H1 (cell line): ENCODE measurements around the gene GRID1. TPM values are rescaled to one million over a fixed set of nuclear protein-coding genes. Genes with fewer than 3 reads are reported as not detected.

Source experiments
- CTCF ChIA-PET: fragments of 300-600 bp; sonication (Branson Sonifier 250); formaldehyde crosslinking; loops from one replicate; lab custom pipeline; 2021; ENCODE audit not compliant: partially characterized antibody; lab: Charles Lee
- POLR2A ChIA-PET: fragments of 300-600 bp; sonication (Branson Sonifier 250); formaldehyde crosslinking; loops from one replicate; lab custom pipeline; 2021; ENCODE audit warnings: inconsistent platforms; ENCODE audit not compliant: partially characterized antibody; lab: Charles Lee
- DNase-seq, 2 experiments: peaks; one replicate each; pipeline versions ENCODE4 v3.0.0 to v3.0.0-alpha.2; 2010 to 2022; ENCODE audit warnings: low spot score in 2 of 2, low read depth in 1 of 2, mixed read lengths in 1 of 2
- FAIRE-seq: peaks from 2 replicates; lab custom pipeline; 2011; peaks lifted over from hg19 to GRCh38; lab: Jason Lieb, UNC
- H2AFZ ChIP-seq: 2 replicates; pipeline ENCODE4 v1.8.1; 2012; ENCODE audit warnings: low read length, inconsistent platforms
- H2AK5ac ChIP-seq: 2 replicates; pipeline ENCODE4 v1.6.1; 2013; ENCODE audit warnings: low read depth, low read length
- H2BK120ac ChIP-seq: replicated peaks from 2 replicates; pipeline ENCODE3; 2013; ENCODE audit warnings: low read depth, low read length, inconsistent platforms
- H2BK12ac ChIP-seq: 2 replicates; pipeline ENCODE4 v1.6.1; 2013; ENCODE audit warnings: low read depth, low read length
- H2BK15ac ChIP-seq: 2 replicates; pipeline ENCODE4 v1.6.1; 2013; ENCODE audit warnings: low read length
- H2BK20ac ChIP-seq: 2 replicates; pipeline ENCODE4 v1.6.1; 2013; ENCODE audit warnings: low read length
- H2BK5ac ChIP-seq: 2 replicates; pipeline ENCODE4 v1.6.1; 2013; ENCODE audit warnings: low read depth, low read length
- H3K14ac ChIP-seq: 2 replicates; pipeline ENCODE4 v1.6.1; 2013; ENCODE audit warnings: inconsistent platforms; ENCODE audit not compliant: insufficient read length
- H3K18ac ChIP-seq: 2 replicates; pipeline ENCODE4 v1.6.1; 2013; ENCODE audit warnings: low read length; ENCODE audit errors: extremely low read depth
- H3K23ac ChIP-seq: 2 replicates; pipeline ENCODE4 v1.6.1; 2013; ENCODE audit warnings: inconsistent platforms; ENCODE audit not compliant: insufficient read length
- H3K23me2 ChIP-seq: 2 replicates; pipeline ENCODE4 v1.6.1; 2013; ENCODE audit warnings: low read depth, low read length
- H3K27ac ChIP-seq: 2 replicates; pipeline ENCODE4 v1.6.1; 2011; ENCODE audit warnings: low read depth, low read length, inconsistent platforms
- H3K27me3 ChIP-seq, 4 experiments: replicated peaks in 1 of 4; 1 replicate in 1 of 4; 2 replicates in 3 of 4; pipeline versions ENCODE4 v1.6.1 to v1.8.1; 2011 to 2013; ENCODE audit warnings: low read length in 3 of 4, mild to moderate bottlenecking in 3 of 4, inconsistent platforms in 2 of 4, mixed read lengths in 2 of 4, moderate library complexity in 1 of 4; ENCODE audit not compliant: control insufficient read depth in 3 of 4, insufficient read depth in 3 of 4; ENCODE audit errors: extremely low read depth in 1 of 4
- H3K36me3 ChIP-seq, 4 experiments: 2 replicates each; pipeline versions ENCODE4 v1.6.1 to v1.8.1; 2011 to 2013; ENCODE audit warnings: mild to moderate bottlenecking in 4 of 4, low read length in 3 of 4, moderate library complexity in 2 of 4, control low read depth in 1 of 4, inconsistent platforms in 1 of 4; ENCODE audit not compliant: insufficient read depth in 4 of 4, control insufficient read depth in 2 of 4
- H3K4ac ChIP-seq: replicated peaks from 2 replicates; pipeline ENCODE3; 2013; ENCODE audit warnings: low read length, low read depth, mixed read lengths, inconsistent platforms; ENCODE audit not compliant: insufficient read length
- H3K4me1 ChIP-seq, 4 experiments: replicated peaks in 1 of 4; 1 replicate in 1 of 4; 2 replicates in 3 of 4; pipeline versions ENCODE4 v1.6.1 to v1.8.1; 2011 to 2013; ENCODE audit warnings: low read length in 3 of 4, inconsistent platforms in 2 of 4, mixed read lengths in 1 of 4; ENCODE audit not compliant: insufficient read depth in 4 of 4, control insufficient read depth in 3 of 4
- H3K4me2 ChIP-seq, 2 experiments: 2 replicates each; pipeline versions ENCODE4 v1.6.1 to v1.8.1; 2011 to 2013; ENCODE audit warnings: low read depth in 2 of 2, low read length in 2 of 2, control low read depth in 1 of 2, inconsistent platforms in 1 of 2, mild to moderate bottlenecking in 1 of 2; ENCODE audit not compliant: insufficient read depth in 1 of 2
- H3K4me3 ChIP-seq, 4 experiments: fragments of 200-600, 300-600 bp in 1 of 4; sonication (generic), shearing (Covaris generic), sonication (Bioruptor Twin) in 1 of 4; 2 replicates each; pipeline versions ENCODE4 v1.5.1 to v1.8.1; 2011 to 2016; ENCODE audit warnings: low read length in 4 of 4, low read depth in 3 of 4, control low read depth in 2 of 4, inconsistent platforms in 2 of 4, mild to moderate bottlenecking in 2 of 4, mixed read lengths in 1 of 4, moderate library complexity in 1 of 4; ENCODE audit not compliant: insufficient read depth in 2 of 4; ENCODE audit errors: extremely low read depth in 1 of 4
- H3K56ac ChIP-seq: replicated peaks from 2 replicates; pipeline ENCODE3; 2013; ENCODE audit warnings: low read depth, mild to moderate bottlenecking, mixed read lengths, low read length, inconsistent platforms; ENCODE audit not compliant: insufficient read length
- H3K79me1 ChIP-seq: 2 replicates; pipeline ENCODE4 v1.6.1; 2013; ENCODE audit warnings: low read depth, low read length, control low read depth
- H3K79me2 ChIP-seq, 2 experiments: 2 replicates each; pipeline versions ENCODE4 v1.6.1 to v1.8.1; 2012 to 2013; ENCODE audit warnings: low read length in 2 of 2, mild to moderate bottlenecking in 2 of 2, inconsistent platforms in 1 of 2; ENCODE audit not compliant: insufficient read depth in 2 of 2, control insufficient read depth in 1 of 2
- H3K9ac ChIP-seq, 4 experiments: replicated peaks in 1 of 4; 1 replicate in 1 of 4; 2 replicates in 3 of 4; pipeline versions ENCODE4 v1.6.1 to v1.8.1; 2011 to 2013; ENCODE audit warnings: low read depth in 3 of 4, low read length in 3 of 4, control low read depth in 2 of 4, mild to moderate bottlenecking in 2 of 4, moderate library complexity in 2 of 4, inconsistent platforms in 1 of 4; ENCODE audit errors: extremely low read depth in 1 of 4
- H3K9me3 ChIP-seq, 2 experiments: 2 replicates each; pipeline versions ENCODE4 v1.6.1 to v1.8.1; 2012 to 2013; ENCODE audit warnings: mild to moderate bottlenecking in 2 of 2, moderate library complexity in 2 of 2, control low read depth in 1 of 2, inconsistent platforms in 1 of 2, low read depth in 1 of 2, low read length in 1 of 2, mixed read lengths in 1 of 2; ENCODE audit not compliant: insufficient read depth in 2 of 2
- H4K20me1 ChIP-seq, 2 experiments: replicated peaks in 1 of 2; 2 replicates each; pipeline versions ENCODE3 to v1.8.1; 2011 to 2013; ENCODE audit warnings: inconsistent platforms in 2 of 2, low read length in 2 of 2, mild to moderate bottlenecking in 1 of 2; ENCODE audit not compliant: insufficient read depth in 2 of 2, control insufficient read depth in 1 of 2
- H4K5ac ChIP-seq: 2 replicates; pipeline ENCODE4 v1.6.1; 2013; ENCODE audit warnings: low read length, low read depth, mixed read lengths, inconsistent platforms; ENCODE audit not compliant: insufficient read length
- H4K8ac ChIP-seq: 2 replicates; pipeline ENCODE4 v1.8.0; 2013; ENCODE audit warnings: mild to moderate bottlenecking, moderate library complexity, low read length, inconsistent platforms; ENCODE audit not compliant: insufficient read depth; ENCODE audit errors: extremely low read depth
- H4K91ac ChIP-seq: replicated peaks from 2 replicates; pipeline ENCODE3; 2013; ENCODE audit warnings: low read length, mixed read lengths, inconsistent platforms; ENCODE audit not compliant: insufficient read length
- CHD2 ChIP-seq: IDR thresholded peaks from 2 replicates; pipeline ENCODE4 v1.6.1; 2012; ENCODE audit warnings: low read length, improper control_type of control experiment
- POLR2A ChIP-seq, 2 experiments: IDR thresholded peaks; 1 replicate in 1 of 2; 2 replicates in 1 of 2; pipeline ENCODE4 v1.6.1; 2011; ENCODE audit warnings: low read depth in 2 of 2, low read length in 2 of 2, mild to moderate bottlenecking in 2 of 2; ENCODE audit errors: control extremely low read depth in 1 of 2
- TAF1 ChIP-seq: IDR thresholded peaks from 2 replicates; pipeline ENCODE4 v1.6.1; 2011; ENCODE audit warnings: mild to moderate bottlenecking, low read depth, low read length
- WGBS, 2 experiments: shearing (Covaris generic) in 1 of 2; methylation state at CpG; one replicate each; pipeline versions ENCODE4 v1.1.6 to v1.1.7; 2013 to 2015; ENCODE audit warnings: low lambda C conversion rate in 2 of 2, mixed read lengths in 2 of 2, inconsistent platforms in 1 of 2, low coverage in 1 of 2, missing lambda C conversion rate in 1 of 2; ENCODE audit not compliant: insufficient replicate concordance in 2 of 2, insufficient coverage in 1 of 2, insufficient read length in 1 of 2; ENCODE audit errors: extremely low coverage in 1 of 2, missing lambda C conversion rate in 1 of 2; 5-methylcytosine and 5-hydroxymethylcytosine counted together
- polyA plus RNA-seq, 7 experiments: library from polyadenylated mRNA; depleted of rRNA in 3 of 7; stranded (reverse) in 5 of 7; unstranded in 2 of 7; fragments of >200 nt in 5 of 7; fragments of 200-250 nt in 2 of 7; gene quantifications; 1 replicate in 5 of 7; 2 replicates in 1 of 7; 4 replicates in 1 of 7; pipeline versions ENCODE4 v1.2.1 to v1.2.3, GENCODE V29; 2011 to 2013; ENCODE audit warnings: missing spikeins in 2 of 7, mixed read lengths in 2 of 7
- total RNA-seq: library from RNA; stranded (reverse); fragmentation: NEBNext Ultra II Directional; extraction: Animal tissue kit (Norgen Biotek cat#: 25700); gene quantifications from 2 replicates; pipeline ENCODE4 v1.2.1, GENCODE V29; 2021

Gene GRID1
- total and polyA plus RNA-seq, 2 of the 8 experiments (the other 6 are each of a cell fraction or from before 2014, with no cell fraction given): 0.22 to 0.30 TPM

DNA sequence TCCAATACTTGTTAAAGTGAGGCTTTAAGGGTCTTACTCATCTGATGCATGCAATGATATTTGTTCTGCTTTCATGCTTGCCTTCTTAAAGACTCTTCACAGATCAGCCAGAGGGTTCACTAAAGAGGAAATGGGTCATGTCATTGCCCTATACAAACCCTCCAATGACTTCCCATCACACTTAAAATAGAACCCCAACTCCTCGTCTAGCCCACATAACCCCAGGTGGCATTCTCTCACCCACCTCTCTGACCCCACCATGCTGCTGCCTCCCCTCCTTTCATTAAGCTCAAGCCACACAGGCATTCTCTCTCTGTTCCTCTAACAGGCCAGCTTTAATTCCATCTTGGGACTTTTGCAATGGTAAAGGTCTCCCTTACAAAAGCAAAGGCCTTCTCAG is 253.6 kb downstream of the GRID1 start:
- H2BK120ac ChIP-seq: no peak overlapping the region

More for the DNA sequence above, 253.6 kb downstream of the GRID1 start:
- DNase-seq: no peak
- H3K56ac ChIP-seq: no peak overlapping the region
- no peak overlapping the region for H4K8ac ChIP-seq
- H3K9me3 ChIP-seq: no peaks in the 10 kb centered on the region
- H3K23ac ChIP-seq: no peak overlapping the region
- no peaks in the 10 kb centered on the region for H3K36me3 ChIP-seq
- POLR2A ChIA-PET: no interaction called here
- H2BK15ac ChIP-seq: no peak overlapping the region
- no peak overlapping the region for H2BK12ac ChIP-seq
- WGBS, 2 experiments: 95% methylated on average over 1 of the region's 1 CpG; no CpG with 5 or more reads in 1 of the 2 experiments
- no peak overlapping the region for H4K5ac ChIP-seq
- no peak overlapping the region for H2BK5ac ChIP-seq
- H3K9ac ChIP-seq: no peak overlapping the region
- no peak overlapping the region for H2AFZ ChIP-seq
- no peak for TF ChIP-seq TAF1
- no peak for TF ChIP-seq CHD2
- TF ChIP-seq POLR2A (IDR thresholded peaks at IDR 0.05; ENCODE audit: control extremely low read depth in 1 of 2, low read depth in 2 of 2, low read length in 2 of 2): no peak
- H3K18ac ChIP-seq: no peak overlapping the region
- no peak overlapping the region for H3K14ac ChIP-seq
- H3K27me3 ChIP-seq: no peaks in the 10 kb centered on the region
- no peaks in the 10 kb centered on the region for H3K79me1 ChIP-seq
- peaks cover 8% of the 10 kb centered on the region; the same call in 1 of the 2 replicates for H3K23me2 ChIP-seq
- H3K4ac ChIP-seq: no peak overlapping the region
- H4K20me1 ChIP-seq: peaks cover 0 to 6% of the 10 kb centered on the region in 2 experiments
- H3K79me2 ChIP-seq: peaks cover 0 to 4% of the 10 kb centered on the region in 2 experiments; a peak in 1 of 4 replicates
- FAIRE-seq: no peak
- H2AK5ac ChIP-seq: no peak overlapping the region
- no peak overlapping the region for H3K4me3 ChIP-seq
- CTCF ChIA-PET: interaction anchor here (0.9 to 1.3 kb wide), 5 partner anchors 9 to 236 kb away, joined by 3 to 4 read pairs (median 3); no protein-coding TSS in a partner anchor
- no peak overlapping the region for H3K27ac ChIP-seq
- no peak overlapping the region for H2BK20ac ChIP-seq
- no peak overlapping the region for H3K4me2 ChIP-seq
- H3K4me1 ChIP-seq: no peaks in the 10 kb centered on the region
- no peak overlapping the region for H4K91ac ChIP-seq
